GM19455 (cell line): ENCODE data around the gene RASGEF1C.

Source experiments
- ATAC-seq: cut with Tn5 transposase; IDR thresholded peaks from one replicate; pipeline ENCODE4 v1.9.1; 2021; ENCODE audit not compliant: unreplicated experiment

Gene RASGEF1C

GRCh38 chr5:180180421-180180820, 28.6 kb downstream of the RASGEF1C start:
- ATAC-seq, result no peak

GRCh38 chr5:180179442-180180420, 29.3 kb downstream of the RASGEF1C start:
- no peak for ATAC-seq

GRCh38 chr5:180178531-180179441, 30.2 kb downstream of the RASGEF1C start:
- no peak for ATAC-seq

GRCh38 chr5:180176191-180176590, 32.8 kb downstream of the RASGEF1C start:
- ATAC-seq, result no peak

- ATAC-seq, result no peak
Observed at GRCh38 chr5:180175015-180175431, 34.0 kb downstream of the RASGEF1C start.

GRCh38 chr5:180174587-180174972, 34.4 kb downstream of the RASGEF1C start:
- no peak for ATAC-seq

- ATAC-seq, result no peak
Observed at GRCh38 chr5:180173875-180174586, 35.0 kb downstream of the RASGEF1C start.

GRCh38 chr5:180173198-180173544, 35.8 kb downstream of the RASGEF1C start:
- ATAC-seq, result no peak

GRCh38 chr5:180172447-180173197, 36.4 kb downstream of the RASGEF1C start:
- ATAC-seq, result no peak

- no peak for ATAC-seq
Observed at GRCh38 chr5:180171568-180172094, 37.4 kb downstream of the RASGEF1C start.

- no peak for ATAC-seq
Observed at GRCh38 chr5:180170810-180171567, 38.0 kb downstream of the RASGEF1C start.

- ATAC-seq, result no peak
Observed at GRCh38 chr5:180170106-180170809, 38.8 kb downstream of the RASGEF1C start.

- no peak for ATAC-seq
Observed at GRCh38 chr5:180169248-180170105, 39.5 kb downstream of the RASGEF1C start.

- ATAC-seq, result no peak
Observed at GRCh38 chr5:180168758-180169157, 40.3 kb downstream of the RASGEF1C start.

- ATAC-seq, result no peak
Observed at GRCh38 chr5:180166176-180166575, 42.8 kb downstream of the RASGEF1C start.

- ATAC-seq, result no peak
Observed at GRCh38 chr5:180162304-180162661, 46.7 kb downstream of the RASGEF1C start.

GRCh38 chr5:180161420-180162303, 47.3 kb downstream of the RASGEF1C start:
- no peak for ATAC-seq
